GM23248 (cell line): ENCODE data around the gene NT5M.

ENCODE experiments used
- EZH2 ChIP-seq: fragments of 200-600 bp; sonication (generic); IDR thresholded peaks from 2 replicates; pipeline ENCODE4 v1.6.1; 2018; ENCODE audit warnings: antibody characterized with exemption, mild to moderate bottlenecking; ENCODE audit not compliant: insufficient read depth, poor library complexity, severe bottlenecking
- EZH2phosphoT487 ChIP-seq: fragments of 200-600 bp; sonication (generic); IDR thresholded peaks from 2 replicates; pipeline ENCODE4 v1.6.1; 2018; ENCODE audit warnings: antibody characterized with exemption, moderate library complexity, mild to moderate bottlenecking, low read depth; ENCODE audit not compliant: insufficient read depth

DNA sequence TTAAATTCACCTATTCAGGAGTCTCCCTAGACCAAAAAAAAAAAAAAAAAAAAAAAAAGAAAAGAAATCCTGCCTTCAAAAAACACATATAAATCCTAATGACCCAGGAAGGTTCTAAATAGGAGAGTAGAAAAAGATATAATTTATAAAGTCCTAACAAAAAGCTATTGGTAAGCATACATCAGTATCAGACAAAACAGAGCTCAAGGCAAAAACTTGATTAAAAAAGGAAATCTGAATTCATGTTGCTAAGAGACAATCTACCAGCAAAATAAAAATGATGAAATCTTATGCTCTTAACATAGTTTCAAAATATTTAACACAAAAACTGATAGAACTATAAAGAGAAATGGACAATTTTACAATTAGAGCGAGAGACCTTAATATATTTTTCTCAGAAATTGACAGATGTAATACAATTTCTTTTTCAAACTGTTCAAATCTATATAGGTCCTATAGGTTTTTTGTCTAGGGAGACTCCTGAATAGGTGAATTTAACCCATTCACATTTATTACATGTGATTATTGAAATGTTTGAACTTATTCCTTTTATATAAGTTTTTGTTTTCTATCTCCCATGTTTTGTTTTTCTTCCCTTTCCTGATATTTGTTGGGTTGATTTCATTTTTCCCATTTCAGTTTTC, 57.0 kb downstream of the NT5M start:
- TF ChIP-seq EZH2: no peak
- TF ChIP-seq EZH2phosphoT487: no peak
